Neuronal stem cell (in vitro differentiated cells): ENCODE data around the gene OTUD7B.

Source experiments
- DNase-seq: peaks from one replicate; pipeline ENCODE4 v3.0.0-alpha.2; 2013; ENCODE audit warnings: low spot score
- H2AFZ ChIP-seq: one replicate; pipeline ENCODE4 v1.6.1; 2013; ENCODE audit warnings: mild to moderate bottlenecking, low read length, inconsistent platforms
- H2AK5ac ChIP-seq: 2 replicates; pipeline ENCODE4 v1.6.1; 2013; ENCODE audit warnings: low read depth, mild to moderate bottlenecking, inconsistent platforms, low read length, moderate library complexity, mixed read lengths
- H2BK120ac ChIP-seq: 2 replicates; pipeline ENCODE4 v1.6.1; 2013; ENCODE audit warnings: low read depth, mild to moderate bottlenecking, inconsistent platforms, low read length, moderate library complexity, mixed read lengths
- H2BK12ac ChIP-seq: one replicate; pipeline ENCODE4 v1.6.1; 2013; ENCODE audit warnings: low read length, inconsistent platforms
- H2BK15ac ChIP-seq: 2 replicates; pipeline ENCODE4 v1.6.1; 2013; ENCODE audit warnings: mild to moderate bottlenecking, low read length, inconsistent platforms, mixed read lengths
- H2BK5ac ChIP-seq: one replicate; pipeline ENCODE4 v1.6.1; 2013; ENCODE audit warnings: inconsistent platforms, mild to moderate bottlenecking, low read length, moderate library complexity
- H3K14ac ChIP-seq: one replicate; pipeline ENCODE4 v1.6.1; 2013; ENCODE audit warnings: low read length, inconsistent platforms
- H3K18ac ChIP-seq: 2 replicates; pipeline ENCODE4 v1.6.1; 2013; ENCODE audit warnings: low read length, inconsistent platforms
- H3K23ac ChIP-seq: 2 replicates; pipeline ENCODE4 v1.6.1; 2013; ENCODE audit warnings: low read depth, mild to moderate bottlenecking, mixed read lengths, low read length, inconsistent platforms; ENCODE audit not compliant: poor library complexity
- H3K27ac ChIP-seq: replicated peaks from 3 replicates; pipeline ENCODE4 v1.5.1; 2013; ENCODE audit warnings: low read length, inconsistent platforms
- H3K27me3 ChIP-seq, 3 experiments: 2 replicates each; pipeline ENCODE4 v1.6.1; 2013; ENCODE audit warnings: low read length in 3 of 3, mild to moderate bottlenecking in 2 of 3, inconsistent platforms in 1 of 3, low read depth in 1 of 3, mixed read lengths in 1 of 3, moderate library complexity in 1 of 3; ENCODE audit not compliant: control insufficient read depth in 3 of 3, insufficient read depth in 3 of 3
- H3K36me3 ChIP-seq, 2 donors: replicated peaks in 1 of 2; 2 replicates each; pipeline ENCODE4 v1.6.1; 2013; ENCODE audit warnings: low read length in 2 of 2; ENCODE audit not compliant: control insufficient read depth in 2 of 2, insufficient read depth in 2 of 2
- H3K4ac ChIP-seq: 2 replicates; pipeline ENCODE4 v1.6.1; 2013; ENCODE audit warnings: inconsistent platforms, mild to moderate bottlenecking, low read length, moderate library complexity
- H3K4me1 ChIP-seq, 2 donors: 1 replicate in 1 of 2; 2 replicates in 1 of 2; pipeline ENCODE4 v1.6.1; 2013; ENCODE audit warnings: low read length in 2 of 2, low read depth in 1 of 2; ENCODE audit not compliant: control insufficient read depth in 2 of 2, insufficient read depth in 1 of 2
- H3K4me2 ChIP-seq: one replicate; pipeline ENCODE4 v1.6.1; 2013; ENCODE audit warnings: mild to moderate bottlenecking, low read length, inconsistent platforms; ENCODE audit not compliant: insufficient read depth, poor library complexity, severe bottlenecking
- H3K4me3 ChIP-seq, 2 donors: 2 replicates each; pipeline ENCODE4 v1.5.1; 2013; ENCODE audit warnings: low read length in 2 of 2, mild to moderate bottlenecking in 2 of 2, inconsistent platforms in 1 of 2, moderate library complexity in 1 of 2
- H3K79me1 ChIP-seq: one replicate; pipeline ENCODE4 v1.6.1; 2013; ENCODE audit warnings: low read depth, mild to moderate bottlenecking, inconsistent platforms, low read length, moderate library complexity
- H3K9ac ChIP-seq: one replicate; pipeline ENCODE4 v1.6.1; 2013; ENCODE audit warnings: mild to moderate bottlenecking, low read depth, low read length, inconsistent platforms; ENCODE audit not compliant: poor library complexity
- H3K9me3 ChIP-seq, 2 donors: replicated peaks in 1 of 2; 2 replicates each; pipeline versions ENCODE3 to v1.6.1; 2013; ENCODE audit warnings: low read length in 2 of 2, mild to moderate bottlenecking in 2 of 2, inconsistent platforms in 1 of 2, low read depth in 1 of 2, mixed read lengths in 1 of 2, moderate library complexity in 1 of 2; ENCODE audit not compliant: control insufficient read depth in 2 of 2, insufficient read depth in 1 of 2
- H4K8ac ChIP-seq: one replicate; pipeline ENCODE4 v1.6.1; 2013; ENCODE audit warnings: low read depth, mild to moderate bottlenecking, inconsistent platforms, low read length, moderate library complexity
- H4K91ac ChIP-seq: one replicate; pipeline ENCODE4 v1.6.1; 2013; ENCODE audit warnings: low read length, low read depth, mild to moderate bottlenecking, inconsistent platforms; ENCODE audit not compliant: poor library complexity
- WGBS, 2 donors: extraction: QIAGEN DNeasy Blood & Tissue Kit; methylation state at CpG; one replicate each; pipeline ENCODE4 v1.1.7; 2013; ENCODE audit warnings: missing lambda C conversion rate in 2 of 2, mixed read lengths in 1 of 2; ENCODE audit not compliant: insufficient read length in 2 of 2, insufficient replicate concordance in 1 of 2; ENCODE audit errors: extremely low coverage in 2 of 2; 5-methylcytosine and 5-hydroxymethylcytosine counted together

Gene OTUD7B

GRCh38 chr1:149979245-149979971 lies 31.1 kb downstream of the OTUD7B start:
- Histone ChIP-seq H4K91ac (no peak overlapping the region), H2BK120ac (no peak overlapping the region), H2BK15ac (no peak overlapping the region), H2AFZ (no peak overlapping the region), H3K79me1 (no peaks in the 10 kb centered on the region), H3K36me3 (peaks cover 3 to 36% of the 10 kb centered on the region in 2 donors), H3K4me3 (no peak overlapping the region), H3K9ac (no peak overlapping the region), H3K9me3 (no peaks in the 10 kb centered on the region), H4K8ac (no peak overlapping the region), H3K14ac (no peak overlapping the region), H3K27ac (no peak overlapping the region), H3K4me2 (no peak overlapping the region), H3K18ac (no peak overlapping the region), H3K27me3 (no peaks in the 10 kb centered on the region), H3K4me1 (no peaks in the 10 kb centered on the region), H2BK12ac (no peak overlapping the region), H3K4ac (no peak overlapping the region), H3K23ac (no peak overlapping the region), H2AK5ac (no peak overlapping the region), H2BK5ac (no peak overlapping the region)
- no peak for DNase-seq
- no CpG with 5 or more reads among the region's 2 CpGs for whole genome bisulfite sequencing, 2 donors

- DNase-seq: no peak
- H2BK12ac ChIP-seq: no peak overlapping the region
- WGBS, 2 donors: no CpG with 5 or more reads among the region's 1 CpG
Observed at GRCh38 chr1:149978547-149979023, 31.9 kb downstream of the OTUD7B start.

GRCh38 chr1:149977345-149977744 lies 33.2 kb downstream of the OTUD7B start:
- H3K36me3 ChIP-seq: peaks cover 8 to 54% of the 10 kb centered on the region in 2 donors
- no peak overlapping the region for H2BK5ac ChIP-seq
- no peak overlapping the region for H2AFZ ChIP-seq
- no peak overlapping the region for H4K91ac ChIP-seq
- H3K14ac ChIP-seq: no peak overlapping the region
- H2BK12ac ChIP-seq: no peak overlapping the region
- no peak overlapping the region for H3K4me3 ChIP-seq
- WGBS, 2 donors: no CpG with 5 or more reads among the region's 3 CpGs
- H3K9ac ChIP-seq: no peak overlapping the region
- H3K27me3 ChIP-seq: no peaks in the 10 kb centered on the region
- H2BK120ac ChIP-seq: no peak overlapping the region
- no peak overlapping the region for H3K27ac ChIP-seq
- no peaks in the 10 kb centered on the region for H3K4me1 ChIP-seq
- no peak overlapping the region for H3K23ac ChIP-seq
- no peaks in the 10 kb centered on the region for H3K9me3 ChIP-seq
- DNase-seq: no peak
- H3K18ac ChIP-seq: no peak overlapping the region
- H3K4me2 ChIP-seq: no peak overlapping the region
- no peak overlapping the region for H3K4ac ChIP-seq
- no peak overlapping the region for H2BK15ac ChIP-seq
- no peak overlapping the region for H2AK5ac ChIP-seq
- H4K8ac ChIP-seq: no peak overlapping the region
- no peaks in the 10 kb centered on the region for H3K79me1 ChIP-seq

More at GRCh38 chr1:149978547-149979023, 31.9 kb downstream of the OTUD7B start:
- Histone ChIP-seq H3K9me3 (no peaks in the 10 kb centered on the region), H3K4me1 (no peaks in the 10 kb centered on the region), H3K23ac (no peak overlapping the region), H2AFZ (no peak overlapping the region), H3K14ac (no peak overlapping the region), H2BK5ac (no peak overlapping the region), H3K9ac (no peak overlapping the region), H2AK5ac (no peak overlapping the region), H3K79me1 (no peaks in the 10 kb centered on the region), H3K18ac (no peak overlapping the region), H3K27me3 (no peaks in the 10 kb centered on the region), H2BK120ac (no peak overlapping the region), H3K4me2 (no peak overlapping the region), H3K4ac (no peak overlapping the region), H3K4me3 (no peak overlapping the region), H4K8ac (no peak overlapping the region), H4K91ac (no peak overlapping the region), H3K27ac (no peak overlapping the region), H2BK15ac (no peak overlapping the region), H3K36me3 (peaks cover 5 to 42% of the 10 kb centered on the region in 2 donors)

GRCh38 chr1:149972547-149972946 lies 38.0 kb downstream of the OTUD7B start:
- no peak overlapping the region for H3K4me2 ChIP-seq
- H3K27me3 ChIP-seq: no peaks in the 10 kb centered on the region
- no peak overlapping the region for H4K8ac ChIP-seq
- H3K9ac ChIP-seq: no peak overlapping the region
- H2AK5ac ChIP-seq: no peak overlapping the region
- H3K23ac ChIP-seq: no peak overlapping the region
- no peak overlapping the region for H3K4me3 ChIP-seq
- H3K4ac ChIP-seq: no peak overlapping the region
- no peak overlapping the region for H3K18ac ChIP-seq
- no peak overlapping the region for H4K91ac ChIP-seq
- no peak overlapping the region for H2BK5ac ChIP-seq
- DNase-seq: no peak
- H2BK15ac ChIP-seq: no peak overlapping the region
- no peaks in the 10 kb centered on the region for H3K4me1 ChIP-seq
- H3K79me1 ChIP-seq: no peaks in the 10 kb centered on the region
- no CpG with 5 or more reads among the region's 2 CpGs for WGBS, 2 donors
- no peak overlapping the region for H3K14ac ChIP-seq
- H3K36me3 ChIP-seq: peaks cover 19 to 89% of the 10 kb centered on the region in 2 donors
- no peak overlapping the region for H2AFZ ChIP-seq
- H2BK12ac ChIP-seq: no peak overlapping the region
- no peak overlapping the region for H3K27ac ChIP-seq
- no peaks in the 10 kb centered on the region for H3K9me3 ChIP-seq
- H2BK120ac ChIP-seq: no peak overlapping the region
